Measurements from ENCODE around the gene SRRM1.

The SRRM1 gene

GRCh38 chr1:24642481-24643362 is at the start of gene SRRM1:
Gene SRRM1 (plus strand): TSS chr1:24643302. CDS start chr1:24643327, 25 bp downstream.
- DNase-seq = peak; percentile 98 to 100 (median 99)

- DNase-seq = peak in 1 of 3 experiments; percentile 78
Measured at GRCh38 chr1:24594328-24594598, 48.8 kb upstream of the SRRM1 start.

- DNase-seq = no peak
Measured at GRCh38 chr1:24596401-24596880, 46.7 kb upstream of the SRRM1 start.

- no peak for DNase-seq
Measured at GRCh38 chr1:24599265-24599664, 43.8 kb upstream of the SRRM1 start.

GRCh38 chr1:24600551-24600950 is 42.6 kb upstream of the SRRM1 start:
- no peak for DNase-seq

GRCh38 chr1:24605534-24606295 is 37.4 kb upstream of the SRRM1 start:
- no peak for DNase-seq

GRCh38 chr1:24606296-24606605 is 36.9 kb upstream of the SRRM1 start:
- DNase-seq = no peak

GRCh38 chr1:24606621-24607020 is 36.5 kb upstream of the SRRM1 start:
- DNase-seq = no peak

- DNase-seq = no peak
Measured at GRCh38 chr1:24609949-24610517, 33.1 kb upstream of the SRRM1 start.

- DNase-seq = no peak
Measured at GRCh38 chr1:24619376-24619775, 23.7 kb upstream of the SRRM1 start.

- DNase-seq = no peak
Measured at GRCh38 chr1:24620678-24621077, 22.4 kb upstream of the SRRM1 start.

GRCh38 chr1:24621121-24621520 is 22.0 kb upstream of the SRRM1 start:
- DNase-seq = no peak

- no peak for DNase-seq
Measured at GRCh38 chr1:24622218-24622617, 20.9 kb upstream of the SRRM1 start.

- DNase-seq = no peak
Measured at GRCh38 chr1:24632832-24633175, 10.3 kb upstream of the SRRM1 start.

GRCh38 chr1:24635195-24635843 is 7.8 kb upstream of the SRRM1 start:
- peak; percentile 28 to 79 (median 70) for DNase-seq

GRCh38 chr1:24636661-24637357 is 6.3 kb upstream of the SRRM1 start:
- DNase-seq = no peak

GRCh38 chr1:24639094-24639493 is 4.0 kb upstream of the SRRM1 start:
- no peak for DNase-seq

- DNase-seq = peak in 1 of 3 experiments; percentile 24
Measured at GRCh38 chr1:24639881-24640280, 3.2 kb upstream of the SRRM1 start.

GRCh38 chr1:24640288-24640687 is 2.8 kb upstream of the SRRM1 start:
- peak in 2 of 3 experiments; percentile 14 to 24 for DNase-seq

GRCh38 chr1:24641646-24642151 is 1.4 kb upstream of the SRRM1 start:
- peak in 2 of 3 experiments; percentile 35 to 53 for DNase-seq

- DNase-seq = peak in 2 of 3 experiments; percentile 46 to 58
Measured at GRCh38 chr1:24643363-24644099, 429 bp downstream of the SRRM1 start.

GRCh38 chr1:24644100-24644384 is 940 bp downstream of the SRRM1 start:
- no peak for DNase-seq

Measured in NCI-H1417 (cell line).